Stomach (tissue), 9 donors: ENCODE results near the gene DNTT. TPM values are rescaled to one million over a fixed set of nuclear protein-coding genes. Genes with fewer than 3 reads are reported as not detected.

Source experiments
- DNase-seq, 2 donors: peaks; one replicate each; pipeline versions ENCODE4 v3.0.0 to v3.0.0-alpha.2; 2013 to 2019
- H3K27ac ChIP-seq, 5 donors: fragments of 200-600 bp in 4 of 5; sonication (generic) in 4 of 5; one replicate each; pipeline ENCODE4 v1.5.1; 2013 to 2019; ENCODE audit warnings: mild to moderate bottlenecking in 1 of 5, moderate library complexity in 1 of 5
- H3K27me3 ChIP-seq, 3 donors: fragments of 200-600 bp; sonication (generic); one replicate each; pipeline ENCODE4 v1.5.1; 2017 to 2019; ENCODE audit warnings: mixed run types in 1 of 3
- H3K36me3 ChIP-seq, 4 donors: fragments of 200-600 bp; sonication (generic); 1 replicate in 3 of 4; 2 replicates in 1 of 4; pipeline ENCODE4 v1.5.1; 2016 to 2019
- H3K4me1 ChIP-seq, 4 donors: fragments of 200-600 bp; sonication (generic); one replicate each; pipeline ENCODE4 v1.5.1; 2016 to 2019
- H3K4me3 ChIP-seq, 4 donors: fragments of 200-600 bp; sonication (generic) in 3 of 4; one replicate each; pipeline ENCODE4 v1.5.1; 2016 to 2019; ENCODE audit warnings: mild to moderate bottlenecking in 1 of 4
- H3K9me3 ChIP-seq, 4 donors: fragments of 200-600 bp; sonication (generic); one replicate each; pipeline ENCODE4 v1.5.1; 2016 to 2019
- CTCF ChIP-seq, 7 experiments: fragments of 450-650 bp in 4 of 7; fragments of 200-600 bp in 3 of 7; sonication (generic) in 3 of 7; IDR thresholded peaks; one replicate each; pipeline ENCODE4 v1.5.1; 2016 to 2019; ENCODE audit warnings: antibody characterized with exemption in 7 of 7, control low read depth in 2 of 7, mild to moderate bottlenecking in 1 of 7
- EP300 ChIP-seq: sonication (generic); formaldehyde crosslinking; IDR thresholded peaks from one replicate; pipeline ENCODE4 v1.6.1; 2017; ENCODE audit warnings: antibody characterized with exemption
- POLR2A ChIP-seq, 4 donors: fragments of 450-650 bp; IDR thresholded peaks; one replicate each; pipeline ENCODE4 v1.6.1; 2016; ENCODE audit warnings: antibody characterized with exemption in 4 of 4, control low read depth in 2 of 4, mild to moderate bottlenecking in 1 of 4, moderate library complexity in 1 of 4
- POLR2AphosphoS5 ChIP-seq, 3 donors: sonication (generic); formaldehyde crosslinking; IDR thresholded peaks; one replicate each; pipeline ENCODE4 v1.6.1; 2016; ENCODE audit warnings: antibody characterized with exemption in 3 of 3
- WGBS, 5 donors: extraction: QIAGEN DNeasy Blood & Tissue Kit in 3 of 5; methylation state at CpG; one replicate each; pipeline versions ENCODE4 v1.1.5 to v1.1.7; 2013 to 2018; 5-methylcytosine and 5-hydroxymethylcytosine counted together
- intact Hi-C: fragments of 100-400 bp; cut with DNase I; formaldehyde crosslinking; loops from one replicate; pipeline ENCODE4 v1.15.1; 2023; ENCODE audit warnings: low total_unique reads
- polyA plus RNA-seq, 3 donors: library from polyadenylated mRNA; stranded (reverse); fragments of 200-250 nt; gene quantifications; one replicate each; pipeline ENCODE4 v1.2.3, GENCODE V29; 2013
- total RNA-seq, 5 donors: library from RNA; depleted of rRNA; stranded (reverse); fragments of >200 nt; gene quantifications; one replicate each; pipeline versions ENCODE4 v1.1.0 to v1.2.3, GENCODE V29; 2014 to 2016
- donor health status: healthy with polysubstance abuse.
- donor health status: Bipolar disorder and iron deficiency.
- donor health status: healthy.

The DNTT gene
- total and polyA plus RNA-seq, 8 donors = not detected

GRCh38 chr10:96333101-96333500, 28.9 kb downstream of the DNTT start:
- DNase-seq = no peak
- no peaks in the 10 kb centered on the region for H3K9me3 ChIP-seq
- H3K27ac ChIP-seq = no peak overlapping the region
- H3K4me3 ChIP-seq = no peak overlapping the region
- H3K27me3 ChIP-seq = peaks cover 0 to 14% (median 0%) of the 10 kb centered on the region in 3 donors
- no peaks in the 10 kb centered on the region for H3K4me1 ChIP-seq
- 46 to 68% (median 47%) methylated on average over 1 of the region's 1 CpG for WGBS, 5 donors
- H3K36me3 ChIP-seq = no peaks in the 10 kb centered on the region
- TF ChIP-seq EP300 = no peak
- no peak for TF ChIP-seq CTCF (IDR thresholded peaks at IDR 0.05)
- no peak for TF ChIP-seq POLR2AphosphoS5 (IDR thresholded peaks at IDR 0.05)
- no peak for TF ChIP-seq POLR2A (IDR thresholded peaks at IDR 0.05)
- intact Hi-C loops = no loop called here

GRCh38 chr10:96334616-96335526, 30.6 kb downstream of the DNTT start:
- no peaks in the 10 kb centered on the region for H3K9me3 ChIP-seq
- no peak overlapping the region for H3K4me3 ChIP-seq
- peaks cover 0 to 14% (median 0%) of the 10 kb centered on the region in 3 donors for H3K27me3 ChIP-seq
- intact Hi-C loops = no loop called here
- H3K4me1 ChIP-seq = no peaks in the 10 kb centered on the region
- peak in 1 of 2 donors; percentile 66 for DNase-seq
- H3K36me3 ChIP-seq = no peaks in the 10 kb centered on the region
- no peak for TF ChIP-seq POLR2A (IDR thresholded peaks at IDR 0.05)
- TF ChIP-seq CTCF (IDR thresholded peaks at IDR 0.05) = peak in 5 of 7 experiments; percentile 33 to 68 (median 49)
- no peak for TF ChIP-seq POLR2AphosphoS5 (IDR thresholded peaks at IDR 0.05)
- no peak for TF ChIP-seq EP300
- WGBS, 5 donors = 39 to 40% (median 40%) methylated on average over 5 of the region's 5 CpGs
- H3K27ac ChIP-seq = no peak overlapping the region

DNA sequence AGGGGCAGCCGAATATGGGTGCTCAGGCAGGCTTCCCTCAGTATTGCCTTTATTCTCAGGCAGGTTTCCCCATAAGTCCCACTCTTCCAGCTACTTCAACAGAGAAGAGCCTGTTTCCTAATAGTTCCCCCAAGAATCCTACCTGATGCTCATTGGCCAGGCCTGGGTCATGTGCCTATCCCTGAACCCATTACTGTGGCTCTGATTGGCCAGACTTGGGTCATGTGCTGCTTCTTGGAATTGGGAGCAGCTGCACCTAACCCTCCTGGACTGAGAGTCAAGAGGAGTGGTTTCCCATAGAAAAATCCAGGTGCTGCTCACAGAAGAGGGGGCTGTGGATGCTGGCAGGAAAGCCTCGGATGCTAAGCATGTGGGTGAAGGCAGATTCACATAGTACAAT, 32.9 kb downstream of the DNTT start:
- Histone ChIP-seq H3K36me3 (no peaks in the 10 kb centered on the region), H3K4me1 (no peaks in the 10 kb centered on the region), H3K4me3 (no peak overlapping the region), H3K27me3 (peaks cover 0 to 5% (median 0%) of the 10 kb centered on the region in 3 donors), H3K27ac (no peak overlapping the region), H3K9me3 (no peaks in the 10 kb centered on the region)
- DNase-seq = no peak
- intact Hi-C loops = no loop called here
- TF ChIP-seq POLR2AphosphoS5 (IDR thresholded peaks at IDR 0.05) (no peak), POLR2A (IDR thresholded peaks at IDR 0.05) (no peak), CTCF (IDR thresholded peaks at IDR 0.05) (no peak), EP300 (no peak)
- 84 to 94% (median 90%) methylated on average over 2 of the region's 2 CpGs for WGBS, 5 donors

- no peak overlapping the region for H3K27ac ChIP-seq
- no peak for DNase-seq
- 38 to 49% (median 47%) methylated on average over 5 of the region's 5 CpGs for WGBS, 5 donors
- no peaks in the 10 kb centered on the region for H3K9me3 ChIP-seq
- no peak overlapping the region for H3K4me3 ChIP-seq
- H3K36me3 ChIP-seq = no peaks in the 10 kb centered on the region
- no peak for TF ChIP-seq POLR2A (IDR thresholded peaks at IDR 0.05)
- TF ChIP-seq POLR2AphosphoS5 (IDR thresholded peaks at IDR 0.05) = no peak
- TF ChIP-seq CTCF (IDR thresholded peaks at IDR 0.05) = no peak
- TF ChIP-seq EP300 = no peak
- H3K4me1 ChIP-seq = no peaks in the 10 kb centered on the region
- intact Hi-C loops = no loop called here
- H3K27me3 ChIP-seq = no peaks in the 10 kb centered on the region
Observed at GRCh38 chr10:96338279-96338925, 34.2 kb downstream of the DNTT start.
